Endothelial cell of umbilical vein (primary cell): ENCODE measurements around the gene ASB10.

Experiments
- CTCF ChIP-seq, 2 donors: IDR thresholded peaks; 1 replicate in 1 of 2; 2 replicates in 1 of 2; pipeline ENCODE4 v1.5.1; 2011; ENCODE audit warnings: low read length in 2 of 2, mild to moderate bottlenecking in 2 of 2, moderate library complexity in 2 of 2, control low read depth in 1 of 2, inconsistent platforms in 1 of 2, low read depth in 1 of 2; ENCODE audit not compliant: insufficient read depth in 1 of 2; ENCODE audit errors: extremely low read depth in 1 of 2
- EZH2 ChIP-seq: IDR thresholded peaks from 2 replicates; pipeline ENCODE4 v1.6.1; 2012; ENCODE audit warnings: borderline replicate concordance, low read depth, mild to moderate bottlenecking, moderate library complexity, low read length, inconsistent platforms; ENCODE audit not compliant: severe bottlenecking
- FOS ChIP-seq: IDR thresholded peaks from 2 replicates; pipeline ENCODE4 v1.6.1; 2011; ENCODE audit warnings: mild to moderate bottlenecking, low read length, moderate library complexity, borderline replicate concordance; ENCODE audit not compliant: insufficient read depth
- JUN ChIP-seq: IDR thresholded peaks from 2 replicates; pipeline ENCODE4 v1.6.1; 2011; ENCODE audit warnings: borderline replicate concordance, low read depth; ENCODE audit not compliant: insufficient read length, insufficient read depth
- MAX ChIP-seq: IDR thresholded peaks from 2 replicates; pipeline ENCODE4 v1.6.1; 2011; ENCODE audit not compliant: insufficient read depth, insufficient read length
- MYC ChIP-seq: IDR thresholded peaks from one replicate; pipeline ENCODE4 v1.6.1; 2011; ENCODE audit warnings: mild to moderate bottlenecking, low read depth, low read length
- POLR2A ChIP-seq: IDR thresholded peaks from 2 replicates; pipeline ENCODE4 v1.6.1; 2012; ENCODE audit warnings: low read depth, mild to moderate bottlenecking, control low read depth, low read length
- POLR2AphosphoS5 ChIP-seq: IDR thresholded peaks from 2 replicates; pipeline ENCODE4 v1.6.1; 2012; ENCODE audit warnings: low read depth, mild to moderate bottlenecking, control low read depth, low read length, moderate library complexity; ENCODE audit not compliant: insufficient read depth

DNA sequence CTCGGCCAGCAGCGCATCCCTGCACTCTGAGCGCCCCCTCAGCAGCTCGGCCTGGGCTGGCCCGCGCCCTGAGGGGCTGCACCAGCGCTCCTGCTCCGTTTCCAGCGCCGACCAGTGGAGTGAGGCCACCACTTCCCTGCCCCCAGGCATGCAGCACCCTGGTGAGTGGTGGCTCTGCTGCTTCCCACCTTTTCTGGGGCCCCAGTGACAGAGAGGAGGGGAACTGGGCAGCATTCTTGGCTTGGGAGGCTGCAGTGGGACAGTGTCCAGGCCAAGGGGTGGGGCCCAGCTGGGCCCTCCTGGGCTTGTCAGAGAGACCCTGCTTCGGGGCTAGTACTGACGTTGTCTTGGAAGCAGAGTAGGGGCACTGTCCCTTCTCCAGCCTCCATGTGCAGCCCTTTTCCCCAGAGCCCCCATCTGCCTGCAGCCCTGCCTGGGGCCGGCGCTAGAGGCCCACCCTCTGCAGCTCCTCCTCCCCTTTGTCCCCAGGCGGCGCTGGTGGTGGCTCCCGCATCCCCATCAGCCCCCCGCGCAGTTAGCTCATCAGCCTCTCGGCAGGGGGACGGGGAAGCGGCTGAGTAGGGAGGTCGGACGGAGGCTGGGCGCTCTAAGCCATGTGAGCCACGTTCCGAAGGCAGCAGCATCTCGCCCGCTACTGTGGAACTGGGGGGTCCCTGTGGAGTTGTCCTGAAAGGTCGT is 48.7 kb downstream of the ASB10 start:
- TF ChIP-seq CTCF (IDR thresholded peaks at IDR 0.05; ENCODE audit: extremely low read depth in 1 of 2, insufficient read depth in 1 of 2, low read depth in 1 of 2, low read length in 2 of 2) (no peak), POLR2A (no peak), MYC (no peak), EZH2 (no peak), POLR2AphosphoS5 (no peak), MAX (no peak), JUN (no peak), FOS (no peak)
